ENCODE measurements around the gene CACNB3.

DNA sequence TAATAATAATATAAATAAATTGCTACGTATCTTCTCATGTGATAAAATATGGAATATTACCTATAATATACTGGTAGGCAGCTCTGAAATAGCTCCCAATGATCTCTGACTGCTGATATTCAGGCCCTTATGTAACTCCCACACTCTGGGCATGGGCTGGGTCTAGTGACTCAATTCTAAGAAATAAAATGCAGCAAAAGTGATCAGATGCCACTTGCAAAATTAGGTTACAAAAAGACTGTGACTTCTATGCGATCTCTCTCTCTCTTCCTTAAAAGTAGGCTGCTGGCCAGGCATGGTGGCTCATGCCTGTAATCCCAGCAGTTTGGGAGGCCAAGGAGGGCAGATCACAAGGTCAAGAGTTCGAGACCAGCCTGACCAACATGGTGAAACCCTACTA lies 10.3 kb upstream of the CACNB3 start:
- TF ChIP-seq CTCF (IDR thresholded peaks at IDR 0.05) (no peak), POLR2A (IDR thresholded peaks at IDR 0.05) (no peak), POLR2AphosphoS5 (IDR thresholded peaks at IDR 0.05) (no peak)

Measured in stomach (tissue), 4 donors.